ENCODE measurements around the gene TBR1. TPM values are rescaled to one million over a fixed set of nuclear protein-coding genes. Genes with fewer than 3 reads are reported as not detected.
A peak's percentile ranks its signal among the peaks of the same experiment; 100 is the strongest.

The TBR1 gene
- total RNA-seq, 8 experiments from 2014 or later = 0.05 to 0.71 (median 0.19) TPM

- no peak for ATAC-seq (replicated peaks in 6 of 8)
- Histone ChIP-seq H3K27ac (no peak overlapping the region), H3K4me3 (no peak overlapping the region), H3K4me1 (replicated peaks in 1 of 2) (peaks cover 0 to 5% of the 10 kb centered on the region in 2 donors)
- 70 to 100% (median 94%) methylated on average over 1 to 4 of the region's 4 CpGs for WGBS, 10 experiments
- in situ Hi-C loops (cut with MboI; ENCODE audit: low pct_unique_long_range_greater_than_20kb in 2 of 9, low sequenced_read_pairs in 9 of 9, unreplicated experiment in 9 of 9) = no loop called here
Measured at GRCh38 chr2:161391737-161392506, 24.2 kb upstream of the TBR1 start.

- no peak for ATAC-seq (replicated peaks in 6 of 8)
- WGBS, 10 experiments = 79 to 100% (median 90%) methylated on average over 1 to 2 of the region's 2 CpGs
- Histone ChIP-seq H3K27ac (no peak overlapping the region), H3K4me1 (replicated peaks in 1 of 2) (no peaks in the 10 kb centered on the region), H3K4me3 (no peak overlapping the region)
- in situ Hi-C loops (cut with MboI; ENCODE audit: low pct_unique_long_range_greater_than_20kb in 2 of 9, low sequenced_read_pairs in 9 of 9, unreplicated experiment in 9 of 9) = loop anchor here in 1 of 9 experiments (25.0 kb wide), 1 partner anchor 163 kb away; no protein-coding TSS in a partner anchor
Measured at GRCh38 chr2:161400076-161400475, 16.0 kb upstream of the TBR1 start.

- 64 to 100% (median 92%) methylated on average over 1 to 4 of the region's 4 CpGs for WGBS, 10 experiments
- H3K4me3 ChIP-seq = no peak overlapping the region
- in situ Hi-C loops (cut with MboI; ENCODE audit: low pct_unique_long_range_greater_than_20kb in 2 of 9, low sequenced_read_pairs in 9 of 9, unreplicated experiment in 9 of 9) = loop anchor here in 1 of 9 experiments (25.0 kb wide), 1 partner anchor 165 kb away; no protein-coding TSS in a partner anchor
- no peak for ATAC-seq (replicated peaks in 6 of 8)
- H3K4me1 ChIP-seq (replicated peaks in 1 of 2) = no peaks in the 10 kb centered on the region
- H3K27ac ChIP-seq = no peak overlapping the region
Measured at GRCh38 chr2:161402297-161402696, 13.8 kb upstream of the TBR1 start.

- 29 to 100% (median 89%) methylated on average over 2 to 5 of the region's 5 CpGs; no CpG with 5 or more reads in 1 of the 10 experiments for WGBS, 10 experiments
- in situ Hi-C loops (cut with MboI; ENCODE audit: low pct_unique_long_range_greater_than_20kb in 2 of 9, low sequenced_read_pairs in 9 of 9, unreplicated experiment in 9 of 9) = loop anchor here in 1 of 9 experiments (25.0 kb wide), 1 partner anchor 169 kb away; no protein-coding TSS in a partner anchor
Measured at GRCh38 chr2:161406316-161406715, 9.8 kb upstream of the TBR1 start.

GRCh38 chr2:161407597-161407996, 8.5 kb upstream of the TBR1 start:
- ATAC-seq (replicated peaks in 6 of 8) = no peak
- in situ Hi-C loops (cut with MboI; ENCODE audit: low pct_unique_long_range_greater_than_20kb in 2 of 9, low sequenced_read_pairs in 9 of 9, unreplicated experiment in 9 of 9) = loop anchor here in 1 of 9 experiments (25.0 kb wide), 1 partner anchor 170 kb away; no protein-coding TSS in a partner anchor
- no peak overlapping the region for H3K4me3 ChIP-seq

More at GRCh38 chr2:161406316-161406715, 9.8 kb upstream of the TBR1 start:
- ATAC-seq (replicated peaks in 6 of 8) = no peak
- Histone ChIP-seq H3K4me3 (no peak overlapping the region), H3K27ac (no peak overlapping the region), H3K4me1 (replicated peaks in 1 of 2) (no peaks in the 10 kb centered on the region)

GRCh38 chr2:161409308-161409907, 6.7 kb upstream of the TBR1 start:
- Histone ChIP-seq H3K4me1 (replicated peaks in 1 of 2) (peaks cover 0 to 3% of the 10 kb centered on the region in 2 donors), H3K27ac (no peak overlapping the region), H3K4me3 (no peak overlapping the region)
- ATAC-seq (replicated peaks in 6 of 8) = no peak
- WGBS, 10 experiments = 100% methylated on average over 1 of the region's 1 CpG; no CpG with 5 or more reads in 5 of the 10 experiments
- in situ Hi-C loops (cut with MboI; ENCODE audit: low pct_unique_long_range_greater_than_20kb in 2 of 9, low sequenced_read_pairs in 9 of 9, unreplicated experiment in 9 of 9) = loop anchor here in 1 of 9 experiments (25.0 kb wide), 1 partner anchor 172 kb away; no protein-coding TSS in a partner anchor

More at GRCh38 chr2:161407597-161407996, 8.5 kb upstream of the TBR1 start:
- Histone ChIP-seq H3K4me1 (replicated peaks in 1 of 2) (no peaks in the 10 kb centered on the region), H3K27ac (no peak overlapping the region)
- WGBS, 10 experiments = 75 to 100% (median 100%) methylated on average over 1 to 2 of the region's 2 CpGs; no CpG with 5 or more reads in 1 of the 10 experiments

GRCh38 chr2:161412346-161412745, 3.8 kb upstream of the TBR1 start:
- H3K4me1 ChIP-seq (replicated peaks in 1 of 2) = peaks cover 6 to 16% of the 10 kb centered on the region in 2 donors
- ATAC-seq (replicated peaks in 6 of 8) = peak in 1 of 8 experiments; percentile 31
- H3K27ac ChIP-seq = no peak overlapping the region
- in situ Hi-C loops (cut with MboI; ENCODE audit: low pct_unique_long_range_greater_than_20kb in 2 of 9, low sequenced_read_pairs in 9 of 9, unreplicated experiment in 9 of 9) = loop anchor here in 1 of 9 experiments (25.0 kb wide), 1 partner anchor 175 kb away; no protein-coding TSS in a partner anchor
- H3K4me3 ChIP-seq = no peak overlapping the region

GRCh38 chr2:161414042-161415033, 1.8 kb upstream of the TBR1 start:
- in situ Hi-C loops (cut with MboI; ENCODE audit: low pct_unique_long_range_greater_than_20kb in 2 of 9, low sequenced_read_pairs in 9 of 9, unreplicated experiment in 9 of 9) = loop anchor here in 1 of 9 experiments (25.0 kb wide), 1 partner anchor 177 kb away; no protein-coding TSS in a partner anchor
- ATAC-seq (replicated peaks in 6 of 8) = peak; percentile 76 to 92 (median 82)
- Histone ChIP-seq H3K4me3 (peak overlapping the region; percentile 14 to 41 (median 26)), H3K27ac (no peak overlapping the region), H3K4me1 (replicated peaks in 1 of 2) (peaks cover 6 to 24% of the 10 kb centered on the region in 2 donors)
- WGBS, 10 experiments = 0 to 24% (median 1%) methylated on average over 2 to 24 of the region's 69 CpGs; no CpG with 5 or more reads in 1 of the 10 experiments

- ATAC-seq (replicated peaks in 6 of 8) = no peak
- no peak overlapping the region for H3K27ac ChIP-seq
- peak overlapping the region in 1 of 5 donors; percentile 41 for H3K4me3 ChIP-seq
Measured at GRCh38 chr2:161415034-161415986, 787 bp upstream of the TBR1 start.

GRCh38 chr2:161416708-161417437, 776 bp downstream of the TBR1 start:
- peak in 1 of 8 experiments; percentile 3 for ATAC-seq (replicated peaks in 6 of 8)
- Histone ChIP-seq H3K4me1 (replicated peaks in 1 of 2) (peaks cover 6 to 24% of the 10 kb centered on the region in 2 donors), H3K4me3 (no peak overlapping the region), H3K27ac (no peak overlapping the region)
- in situ Hi-C loops (cut with MboI; ENCODE audit: low pct_unique_long_range_greater_than_20kb in 2 of 9, low sequenced_read_pairs in 9 of 9, unreplicated experiment in 9 of 9) = loop anchor here in 1 of 9 experiments (25.0 kb wide), 1 partner anchor 180 kb away; no protein-coding TSS in a partner anchor
- 0 to 8% (median 1%) methylated on average over 1 to 23 of the region's 41 CpGs for WGBS, 10 experiments

More at GRCh38 chr2:161415034-161415986, 787 bp upstream of the TBR1 start:
- in situ Hi-C loops (cut with MboI; ENCODE audit: low pct_unique_long_range_greater_than_20kb in 2 of 9, low sequenced_read_pairs in 9 of 9, unreplicated experiment in 9 of 9) = loop anchor here in 1 of 9 experiments (25.0 kb wide), 1 partner anchor 178 kb away; no protein-coding TSS in a partner anchor
- peaks cover 6 to 24% of the 10 kb centered on the region in 2 donors for H3K4me1 ChIP-seq (replicated peaks in 1 of 2)
- WGBS, 10 experiments = 0 to 40% (median 6%) methylated on average over 1 to 24 of the region's 29 CpGs; no CpG with 5 or more reads in 1 of the 10 experiments
